Raji (cell line): Measurements from ENCODE around the gene WDFY4.

Experiments
- POLR2A ChIP-seq: IDR thresholded peaks from 2 replicates; pipeline ENCODE4 v1.6.1; 2011; ENCODE audit warnings: low read depth, low read length, control low read depth; ENCODE audit not compliant: insufficient read depth

The WDFY4 gene

GRCh38 chr10:48697091-48697490, 12.4 kb downstream of the WDFY4 start:
- TF ChIP-seq POLR2A: no peak

- TF ChIP-seq POLR2A: no peak
These were observed 13.4 kb downstream of the WDFY4 start for GRCh38 chr10:48697821-48698764.

GRCh38 chr10:48699011-48699627, 14.4 kb downstream of the WDFY4 start:
- no peak for TF ChIP-seq POLR2A

GRCh38 chr10:48700071-48700470, 15.4 kb downstream of the WDFY4 start:
- TF ChIP-seq POLR2A: no peak

- no peak for TF ChIP-seq POLR2A
These were observed 15.8 kb downstream of the WDFY4 start for GRCh38 chr10:48700493-48700892.

- no peak for TF ChIP-seq POLR2A
These were observed 16.6 kb downstream of the WDFY4 start for GRCh38 chr10:48701139-48701901.

GRCh38 chr10:48701941-48702340, 17.3 kb downstream of the WDFY4 start:
- no peak for TF ChIP-seq POLR2A

- no peak for TF ChIP-seq POLR2A
These were observed 19.0 kb downstream of the WDFY4 start for GRCh38 chr10:48703531-48704122.

GRCh38 chr10:48704156-48704555, 19.5 kb downstream of the WDFY4 start:
- TF ChIP-seq POLR2A: no peak

GRCh38 chr10:48705401-48705938, 20.8 kb downstream of the WDFY4 start:
- TF ChIP-seq POLR2A: no peak

GRCh38 chr10:48707472-48707871, 22.8 kb downstream of the WDFY4 start:
- no peak for TF ChIP-seq POLR2A

- TF ChIP-seq POLR2A: no peak
These were observed 23.5 kb downstream of the WDFY4 start for GRCh38 chr10:48708144-48708543.

GRCh38 chr10:48710647-48711275, 26.1 kb downstream of the WDFY4 start:
- no peak for TF ChIP-seq POLR2A

GRCh38 chr10:48711830-48712229, 27.2 kb downstream of the WDFY4 start:
- TF ChIP-seq POLR2A: no peak
